ENCODE measurements around the gene BTBD9.

The BTBD9 gene

GRCh38 chr6:38503960-38504682 is 135.6 kb downstream of the BTBD9 start:
- no peak for FAIRE-seq

GRCh38 chr6:38503032-38503773 is 136.5 kb downstream of the BTBD9 start:
- no peak for FAIRE-seq

GRCh38 chr6:38502423-38502822 is 137.3 kb downstream of the BTBD9 start:
- no peak for FAIRE-seq

- FAIRE-seq = no peak
These were observed 137.8 kb downstream of the BTBD9 start for GRCh38 chr6:38501931-38502330.

- no peak for FAIRE-seq
These were observed 140.1 kb downstream of the BTBD9 start for GRCh38 chr6:38499529-38500096.

DNA sequence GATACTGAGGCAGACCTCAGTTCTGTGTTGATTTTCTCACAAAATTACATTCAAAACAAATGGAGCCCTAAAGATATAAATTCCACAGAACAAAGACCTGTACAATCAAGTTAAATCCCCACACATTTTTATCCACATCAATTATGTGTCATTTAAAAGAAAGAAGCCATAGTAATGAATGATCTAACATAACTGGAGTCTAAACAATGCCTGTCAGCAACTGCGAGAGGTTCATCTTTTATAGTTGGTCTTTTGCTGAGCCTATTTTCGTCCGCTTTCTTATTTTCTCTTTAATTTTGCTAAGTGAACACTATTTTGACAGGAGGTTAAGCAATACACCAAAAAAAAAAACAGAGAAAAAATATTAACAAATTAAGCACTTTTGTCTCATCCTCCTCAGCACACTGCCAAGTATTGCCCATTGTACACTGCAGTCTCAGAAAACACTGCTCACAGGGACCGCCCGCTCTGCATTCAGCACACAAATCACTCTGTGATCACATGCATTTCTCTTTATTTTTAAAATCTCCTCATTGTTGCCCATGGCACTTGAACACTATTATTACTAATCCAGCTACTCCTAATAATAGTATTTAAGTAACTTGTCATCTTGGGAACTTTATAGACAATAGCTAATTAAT is 140.8 kb downstream of the BTBD9 start:
- no peak for FAIRE-seq

DNA sequence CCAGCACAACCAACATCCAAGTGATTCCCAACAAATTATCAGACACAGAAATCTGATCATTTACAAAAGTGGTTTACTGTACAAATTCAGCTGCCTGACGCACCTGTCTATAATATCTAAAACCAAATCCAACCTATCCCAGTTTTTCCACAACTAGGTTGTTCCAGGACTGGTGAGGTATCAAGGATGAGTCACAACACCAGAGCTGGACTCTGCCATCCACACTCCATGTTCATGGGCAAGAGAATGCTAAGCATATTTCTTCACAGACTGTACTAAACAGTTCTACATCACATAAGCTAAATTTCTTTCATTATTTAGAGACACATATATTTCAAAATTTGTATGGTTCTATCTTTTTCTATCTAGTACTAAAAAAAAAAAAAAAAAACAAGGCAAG is 141.6 kb downstream of the BTBD9 start:
- no peak for FAIRE-seq

DNA sequence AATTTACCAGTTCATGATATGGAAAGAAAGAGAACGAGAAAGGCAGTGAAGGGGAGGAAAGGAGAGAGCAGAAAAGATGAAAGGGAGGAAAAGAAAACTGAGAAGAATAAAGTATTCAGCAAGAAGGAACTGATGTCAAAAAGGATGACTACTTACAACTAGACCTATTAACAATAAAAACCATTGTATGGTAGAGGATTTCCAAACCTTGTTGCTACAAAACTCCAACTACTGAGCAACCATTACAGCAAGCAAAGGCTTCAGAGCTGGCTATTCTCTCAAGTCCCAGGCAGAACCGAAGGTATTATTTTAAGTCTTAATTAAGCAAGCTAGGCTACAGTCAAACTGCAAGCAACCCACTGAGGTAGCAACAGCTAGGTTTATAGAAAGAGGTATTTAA is 142.2 kb downstream of the BTBD9 start:
- FAIRE-seq = no peak

DNA sequence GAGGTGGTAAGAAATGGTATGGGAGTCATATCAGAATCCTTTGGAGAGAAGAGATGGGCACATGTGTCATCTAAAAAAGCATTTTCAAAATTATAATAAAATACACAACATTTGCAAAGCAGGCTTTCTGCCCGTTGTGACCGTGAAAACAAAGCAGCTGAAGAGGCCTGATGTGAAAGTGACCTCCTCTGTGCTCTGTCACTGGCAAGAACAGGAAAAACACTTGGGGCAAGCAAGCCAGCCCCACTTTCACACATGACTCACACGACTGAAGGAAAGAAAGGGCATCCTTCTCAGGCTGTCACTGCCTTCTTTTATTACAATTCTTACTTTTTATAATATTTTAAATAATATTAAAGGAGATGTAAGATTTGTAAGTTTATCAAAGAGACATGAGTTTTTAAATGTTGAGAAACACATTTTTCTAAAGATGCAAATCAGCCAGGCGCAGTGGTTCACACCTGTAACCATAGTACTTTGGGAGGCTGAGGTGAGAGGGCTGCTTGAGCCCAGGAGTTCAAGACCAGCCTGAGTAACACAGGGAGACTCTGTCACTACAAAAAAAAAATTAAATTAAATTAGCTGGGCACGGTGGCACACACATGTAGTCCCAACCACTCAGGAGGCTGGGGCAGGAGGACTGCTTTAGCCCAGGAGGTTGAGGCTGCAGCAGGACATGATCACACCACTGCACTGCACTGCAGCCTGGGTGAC is 143.7 kb downstream of the BTBD9 start:
- FAIRE-seq = no peak

- FAIRE-seq = no peak
These were observed 144.2 kb downstream of the BTBD9 start for GRCh38 chr6:38495518-38495917.

DNA sequence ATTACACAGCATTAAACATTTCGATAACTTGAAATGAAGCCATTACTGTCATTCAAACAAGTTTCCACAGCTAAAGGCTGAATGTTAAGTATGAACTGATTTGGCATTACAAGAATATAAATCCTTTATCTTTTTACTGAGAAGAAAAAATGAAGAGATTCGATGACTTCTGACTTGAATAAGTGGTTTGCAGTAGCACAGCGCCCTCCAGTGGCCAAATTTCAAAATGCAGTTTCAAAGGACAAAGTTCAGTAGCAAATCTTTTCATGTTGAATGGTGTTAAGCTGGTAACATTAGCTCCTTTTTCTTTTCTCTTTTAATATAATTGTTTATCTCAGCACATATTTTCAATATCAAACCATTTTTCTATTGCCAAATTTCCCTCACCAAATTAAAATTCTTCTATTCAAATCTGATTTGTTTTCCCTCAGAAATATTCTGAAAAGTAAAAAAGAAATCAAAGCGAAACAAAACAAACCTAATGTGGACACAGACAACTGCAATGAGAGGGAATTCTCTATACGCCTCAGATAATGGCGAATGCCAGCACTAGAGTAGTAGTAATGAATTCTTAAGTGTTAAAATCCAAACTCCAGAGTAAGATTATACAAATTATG is 145.7 kb downstream of the BTBD9 start:
- peak; percentile 92 for FAIRE-seq

GRCh38 chr6:38492031-38492430 is 147.7 kb downstream of the BTBD9 start:
- FAIRE-seq = no peak

DNA sequence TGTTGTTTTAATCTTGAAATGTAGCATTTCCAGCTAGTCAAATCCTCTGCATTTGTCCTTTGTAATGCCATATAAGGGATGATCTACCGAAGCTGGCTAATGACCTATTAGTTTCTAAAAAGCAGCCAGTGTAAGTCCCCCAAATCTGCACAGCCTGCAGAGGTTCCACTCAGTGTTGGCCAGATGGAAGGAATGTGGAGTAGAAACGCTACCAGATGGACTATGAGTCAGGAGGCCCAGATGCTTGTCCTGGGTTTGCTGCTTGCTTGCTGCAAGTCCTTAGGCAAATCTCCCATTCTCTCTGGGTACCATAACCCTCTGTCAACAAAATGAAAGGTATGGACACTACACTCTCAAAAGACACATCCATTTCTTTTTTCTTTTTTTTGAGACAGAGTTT is 149.8 kb downstream of the BTBD9 start:
- no peak for FAIRE-seq

DNA sequence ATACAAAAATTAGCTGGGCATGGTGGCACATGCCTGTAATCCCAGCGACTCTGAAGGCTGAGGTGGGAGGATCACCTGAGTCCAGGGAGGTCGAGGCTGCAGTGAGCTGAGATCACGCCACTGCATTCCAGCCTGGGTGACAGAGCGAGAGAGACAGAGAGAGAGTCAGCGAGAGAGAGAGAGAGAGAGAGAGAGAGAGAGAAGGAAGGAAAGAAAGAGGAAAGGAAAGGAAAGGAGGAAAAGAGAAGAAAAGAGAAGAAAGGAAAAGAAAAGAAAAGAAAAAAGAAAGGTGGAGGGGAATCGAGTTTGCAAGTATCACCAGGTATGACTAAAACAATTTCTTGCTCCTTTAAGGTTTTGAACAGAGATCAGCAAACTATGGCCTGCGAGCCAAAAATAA is 152.3 kb downstream of the BTBD9 start:
- FAIRE-seq = no peak

- FAIRE-seq = no peak
These were observed 154.2 kb downstream of the BTBD9 start for GRCh38 chr6:38485488-38485887.

DNA sequence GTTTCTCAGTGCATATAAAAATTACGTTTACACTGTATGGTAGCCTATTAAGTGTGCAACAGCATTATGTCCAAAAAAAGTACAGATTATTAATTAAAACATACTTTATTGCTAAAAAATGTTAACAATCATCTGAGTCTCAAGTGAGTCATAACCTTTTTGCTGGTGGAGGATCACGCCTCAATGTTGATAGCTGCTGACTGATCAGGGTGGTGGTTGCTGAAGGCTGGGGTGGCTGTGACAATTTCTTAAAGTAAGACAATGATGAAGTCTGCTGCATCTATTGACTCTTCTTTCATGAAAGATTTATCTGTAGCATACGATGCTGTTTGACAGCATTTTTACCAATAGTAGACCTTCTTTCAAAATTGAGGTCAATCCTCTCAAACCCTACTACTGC is 155.1 kb downstream of the BTBD9 start:
- FAIRE-seq = no peak

GRCh38 chr6:38483526-38483925 is 156.2 kb downstream of the BTBD9 start:
- no peak for FAIRE-seq

DNA sequence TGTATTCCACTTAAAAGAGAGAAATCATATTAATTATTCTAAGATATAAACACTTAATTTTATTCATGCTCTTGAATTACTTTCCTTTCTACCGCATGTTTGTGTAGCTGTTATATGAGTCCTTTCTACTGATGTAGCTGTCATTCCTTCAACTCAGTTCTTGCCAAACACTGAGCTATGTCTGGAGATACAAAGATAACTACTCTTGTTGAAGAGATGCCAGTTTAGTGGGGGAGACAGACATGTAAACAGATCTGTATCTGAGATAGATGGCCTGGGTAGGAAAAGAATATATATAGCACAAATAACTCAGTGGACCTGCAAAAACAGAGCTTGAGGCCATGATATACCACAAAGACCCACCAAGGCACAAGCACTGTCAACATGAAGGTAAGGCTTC is 157.3 kb downstream of the BTBD9 start:
- FAIRE-seq = no peak

DNA sequence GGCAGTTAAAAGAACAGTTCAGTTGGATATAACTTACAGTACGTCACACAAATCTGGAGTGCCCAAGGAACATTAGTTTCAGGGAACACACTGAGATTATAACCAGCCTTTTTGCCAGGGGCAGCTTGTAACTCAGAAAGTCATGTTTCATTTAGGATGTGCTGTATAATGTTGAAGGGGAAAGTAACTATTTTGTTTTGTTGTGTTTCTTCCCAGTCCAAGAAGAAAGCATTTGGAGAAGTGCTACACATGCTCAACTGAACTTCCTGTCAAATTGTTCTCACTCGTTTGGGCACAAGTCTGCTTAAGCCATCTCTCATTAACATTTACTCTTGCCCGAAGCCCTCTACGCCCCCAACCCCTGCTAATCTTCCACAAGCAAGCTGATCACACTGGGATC is 157.9 kb downstream of the BTBD9 start:
- FAIRE-seq = no peak

GRCh38 chr6:38481211-38481836 is 158.4 kb downstream of the BTBD9 start:
- no peak for FAIRE-seq

GRCh38 chr6:38480036-38480435 is 159.7 kb downstream of the BTBD9 start:
- no peak for FAIRE-seq

- no peak for FAIRE-seq
These were observed 160.4 kb downstream of the BTBD9 start for GRCh38 chr6:38479331-38479730.

All from colon (tissue), 2 donors.